ENCODE results near the gene ABHD16B.

ABHD16B gene

GRCh38 chr20:63881451-63882226 is 20.3 kb downstream of the ABHD16B start:
- DNase-seq, result no peak

- DNase-seq, result no peak
Measured at GRCh38 chr20:63882257-63883200, 21.2 kb downstream of the ABHD16B start.

- DNase-seq, result no peak
Measured at GRCh38 chr20:63883201-63883593, 21.9 kb downstream of the ABHD16B start.

GRCh38 chr20:63884506-63885263 is 23.4 kb downstream of the ABHD16B start:
- no peak for DNase-seq

- DNase-seq, result no peak
Measured at GRCh38 chr20:63885264-63886053, 24.2 kb downstream of the ABHD16B start.

- no peak for DNase-seq
Measured at GRCh38 chr20:63886054-63886419, 24.7 kb downstream of the ABHD16B start.

GRCh38 chr20:63886921-63887320 is 25.6 kb downstream of the ABHD16B start:
- no peak for DNase-seq

GRCh38 chr20:63889241-63890200 is 28.2 kb downstream of the ABHD16B start:
- no peak for DNase-seq

- no peak for DNase-seq
Measured at GRCh38 chr20:63890201-63890576, 28.9 kb downstream of the ABHD16B start.

GRCh38 chr20:63890616-63891015 is 29.3 kb downstream of the ABHD16B start:
- DNase-seq, result no peak

GRCh38 chr20:63891061-63892002 is 30.0 kb downstream of the ABHD16B start:
- no peak for DNase-seq

- no peak for DNase-seq
Measured at GRCh38 chr20:63892402-63892801, 31.1 kb downstream of the ABHD16B start.

GRCh38 chr20:63893999-63894357 is 32.7 kb downstream of the ABHD16B start:
- DNase-seq, result no peak

- peak; percentile 80 for DNase-seq
Measured at GRCh38 chr20:63894358-63895201, 33.3 kb downstream of the ABHD16B start, which contains the start of gene DNAJC5. DNAJC5 (plus strand) TSS chr20:63895126; CDS start chr20:63928346, 33,220 bp downstream.

GRCh38 chr20:63895202-63895951 is 34.1 kb downstream of the ABHD16B start:
- no peak for DNase-seq

GRCh38 chr20:63895952-63896263 is 34.6 kb downstream of the ABHD16B start:
- DNase-seq, result no peak

GRCh38 chr20:63896264-63897105 is 35.2 kb downstream of the ABHD16B start:
- no peak for DNase-seq

Data from T1000 (cell line).